Non-pigmented ciliary epithelial cell (primary cell): ENCODE results near the gene CCDC85C.

ENCODE experiments used
- DNase-seq: peaks from one replicate; pipeline ENCODE4 v3.0.0-alpha.2; 2010; ENCODE audit warnings: low read depth

CCDC85C gene

DNA sequence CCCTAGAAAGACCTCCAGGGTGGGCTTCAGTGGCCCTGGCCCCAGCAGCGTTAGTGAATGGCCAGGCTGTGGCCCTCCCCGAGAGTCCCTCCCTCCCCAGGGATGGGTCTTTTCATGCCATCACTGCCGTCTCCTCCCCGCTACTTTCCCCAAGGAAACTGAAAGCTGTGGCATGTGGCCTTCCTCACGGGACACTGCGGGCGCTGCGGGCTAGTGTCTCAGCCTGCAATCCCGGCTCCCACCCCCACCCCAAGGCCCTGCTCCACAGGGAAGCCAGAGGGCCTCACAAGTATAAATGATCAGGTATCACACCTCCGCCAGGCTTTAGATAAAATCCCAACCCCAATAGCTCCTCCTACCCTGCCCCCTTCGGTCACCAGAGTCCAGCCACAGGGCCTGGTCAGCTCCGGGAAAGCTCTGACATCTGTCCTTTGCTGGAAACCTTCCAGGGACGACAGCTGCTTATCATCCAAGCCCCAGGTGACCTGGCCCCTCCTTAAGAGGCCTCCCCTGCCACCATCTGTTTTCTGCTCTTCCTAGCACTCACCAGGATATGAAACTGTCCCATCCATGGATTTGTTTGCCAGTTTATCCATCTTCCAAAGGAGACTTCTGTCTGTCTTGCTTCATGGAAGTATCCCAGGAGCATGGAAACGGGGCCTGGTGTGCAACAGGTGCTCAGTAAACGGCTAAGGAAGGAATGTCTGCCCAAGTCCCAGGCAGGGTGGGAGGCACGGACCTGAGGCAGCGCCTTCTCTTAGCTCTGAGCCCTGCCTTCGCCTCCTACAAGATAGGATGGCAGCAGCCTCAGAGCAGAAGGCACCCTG, 31.6 kb downstream of the CCDC85C start:
- DNase-seq = no peak

- DNase-seq = no peak
These were observed 32.6 kb downstream of the CCDC85C start for GRCh38 chr14:99571303-99571986.

GRCh38 chr14:99570544-99571302, 33.3 kb downstream of the CCDC85C start:
- DNase-seq = no peak

DNA sequence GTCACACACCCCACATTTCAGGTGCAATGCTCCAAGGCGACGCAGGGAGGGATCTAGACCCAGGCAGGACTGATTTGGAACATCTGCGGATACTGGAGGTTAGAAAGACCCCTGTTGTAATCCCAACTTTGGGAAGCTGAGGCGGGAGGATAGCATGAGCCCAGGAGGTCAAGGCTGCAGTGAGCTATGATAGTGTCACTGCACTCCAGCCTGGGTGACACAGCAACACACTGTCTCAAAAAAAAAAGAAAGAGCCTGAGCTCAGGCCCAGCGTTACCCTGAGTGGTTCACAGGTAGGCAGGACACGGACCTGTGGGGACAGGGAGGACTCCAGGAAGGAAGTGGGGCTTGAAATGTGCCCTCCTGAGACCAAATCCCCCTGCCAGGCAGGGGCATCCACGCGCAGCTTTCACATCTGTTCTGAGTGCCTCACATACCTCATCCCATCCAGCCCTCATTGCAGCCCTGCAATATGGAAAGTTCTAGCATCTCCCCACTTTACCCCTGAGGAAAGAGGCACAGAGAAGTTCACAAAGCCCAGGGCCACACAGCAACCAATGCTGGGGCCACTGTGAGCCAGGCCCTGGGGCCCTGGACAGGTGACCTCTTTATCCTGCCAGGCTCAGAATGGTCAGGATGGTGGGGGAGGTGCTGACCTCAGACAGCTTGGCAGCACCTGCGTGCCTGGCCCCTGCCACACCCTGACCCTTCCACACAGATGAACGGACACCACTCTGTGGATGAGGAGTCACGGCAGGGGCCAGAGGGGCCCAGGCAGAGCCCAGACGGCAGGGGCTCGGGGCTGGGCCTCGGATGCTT, 34.1 kb downstream of the CCDC85C start:
- DNase-seq = no peak

- no peak for DNase-seq
These were observed 35.1 kb downstream of the CCDC85C start for GRCh38 chr14:99568567-99569560.

GRCh38 chr14:99566390-99567354, 37.3 kb downstream of the CCDC85C start:
- no peak for DNase-seq

DNA sequence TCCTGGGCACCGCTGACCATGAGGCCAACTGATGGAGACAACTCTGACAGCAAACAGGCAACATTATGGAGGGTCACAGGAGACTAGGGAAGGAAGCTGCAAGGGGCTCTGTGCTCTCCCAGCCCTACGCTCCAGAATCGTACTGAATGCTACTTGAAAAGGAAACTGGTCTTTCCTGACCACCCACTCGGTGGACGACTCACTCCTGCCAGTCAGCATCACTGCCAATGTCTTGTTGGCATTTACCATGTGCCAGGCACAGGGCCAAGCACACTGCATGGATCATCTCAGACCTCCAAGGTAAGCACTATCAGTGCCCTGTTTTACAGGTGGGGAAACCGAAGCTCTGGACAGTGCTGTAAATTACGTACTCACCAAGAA, 38.0 kb downstream of the CCDC85C start:
- no peak for DNase-seq

DNA sequence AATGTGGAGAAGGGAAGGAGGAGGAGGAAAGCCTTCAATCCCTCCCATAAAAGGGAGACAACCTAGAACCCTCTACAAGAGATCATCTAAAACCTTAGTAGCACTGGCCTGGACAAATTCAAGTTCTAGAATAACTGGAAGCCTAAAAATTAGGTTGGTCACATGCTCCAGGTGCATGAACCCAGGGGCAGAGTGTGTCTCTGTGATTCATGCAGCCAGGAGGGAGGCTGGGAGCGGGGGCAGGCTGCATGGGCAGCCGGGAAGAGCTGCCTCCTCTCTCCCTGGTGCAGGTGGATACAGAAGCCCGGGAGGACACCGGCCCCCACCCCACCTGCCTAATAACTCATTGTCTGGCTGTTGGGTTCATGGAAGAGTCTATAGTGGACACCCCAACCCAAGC, 38.6 kb downstream of the CCDC85C start:
- no peak for DNase-seq

GRCh38 chr14:99564926-99565259, 39.1 kb downstream of the CCDC85C start:
- DNase-seq = no peak

GRCh38 chr14:99564256-99564925, 39.6 kb downstream of the CCDC85C start:
- DNase-seq = no peak

- no peak for DNase-seq
These were observed 40.3 kb downstream of the CCDC85C start for GRCh38 chr14:99563749-99564129.

DNA sequence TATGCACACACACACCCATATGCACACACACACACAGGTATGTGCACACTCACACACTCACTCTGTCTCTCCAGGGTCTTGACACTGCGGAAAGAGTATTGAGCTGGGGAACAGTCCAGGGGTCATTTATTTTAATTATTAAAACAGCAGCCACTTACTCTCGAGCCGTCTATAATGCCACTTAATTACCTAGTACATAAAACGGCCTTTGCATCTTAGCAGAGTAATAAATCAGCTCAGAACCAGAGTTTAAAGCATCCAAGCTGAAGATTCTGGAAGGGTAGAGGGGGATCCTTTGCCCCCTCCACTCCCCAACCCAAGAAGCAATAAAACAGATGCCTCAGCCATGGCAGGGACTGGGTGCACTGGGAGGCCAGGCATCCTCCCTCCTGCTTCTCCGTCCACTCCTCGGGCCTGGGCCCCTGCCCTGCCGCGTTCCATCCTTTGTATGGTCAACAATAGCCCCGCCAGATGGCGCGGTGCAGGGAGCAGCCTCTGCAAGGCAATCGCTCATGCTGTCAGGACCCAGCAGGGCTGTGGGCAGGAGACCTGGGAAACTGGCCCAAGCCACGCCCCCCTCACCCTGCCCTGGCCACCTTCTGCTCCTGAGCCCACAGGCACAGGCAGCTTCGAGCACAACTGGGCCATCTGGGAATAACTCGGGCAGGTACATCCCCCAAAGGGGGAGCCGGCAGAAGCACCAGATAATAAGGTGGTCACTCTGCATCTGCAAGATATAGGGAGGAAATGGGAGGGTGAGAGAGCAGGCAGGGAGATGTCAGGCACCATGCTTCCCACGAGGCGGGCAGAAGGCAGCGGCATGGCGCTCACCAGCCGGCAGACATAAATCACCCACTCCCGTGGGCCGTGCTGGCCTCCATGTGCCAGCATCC, 40.9 kb downstream of the CCDC85C start:
- no peak for DNase-seq

DNA sequence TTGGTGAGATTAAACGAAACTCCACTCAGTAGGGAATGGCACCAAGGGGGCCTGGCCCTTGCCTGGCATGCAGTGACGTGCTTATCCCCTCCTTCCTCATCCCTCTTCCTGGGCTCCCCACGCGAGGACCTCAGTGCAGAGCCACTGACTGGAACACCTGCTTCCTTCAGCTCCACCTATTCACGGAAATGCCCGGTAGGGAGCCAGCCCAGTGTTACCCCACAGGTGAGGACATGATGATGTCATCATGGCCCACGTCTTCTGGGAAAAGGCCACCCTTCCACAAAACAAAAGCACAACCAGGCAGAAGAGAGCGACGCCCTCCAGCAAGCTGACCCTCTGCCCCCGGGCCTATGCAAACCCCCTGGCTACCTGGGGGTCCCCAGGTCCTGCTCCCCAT, 42.1 kb downstream of the CCDC85C start:
- DNase-seq = no peak

- no peak for DNase-seq
These were observed 42.9 kb downstream of the CCDC85C start for GRCh38 chr14:99560922-99561683.

- no peak for DNase-seq
These were observed 43.6 kb downstream of the CCDC85C start for GRCh38 chr14:99560403-99560802.

DNA sequence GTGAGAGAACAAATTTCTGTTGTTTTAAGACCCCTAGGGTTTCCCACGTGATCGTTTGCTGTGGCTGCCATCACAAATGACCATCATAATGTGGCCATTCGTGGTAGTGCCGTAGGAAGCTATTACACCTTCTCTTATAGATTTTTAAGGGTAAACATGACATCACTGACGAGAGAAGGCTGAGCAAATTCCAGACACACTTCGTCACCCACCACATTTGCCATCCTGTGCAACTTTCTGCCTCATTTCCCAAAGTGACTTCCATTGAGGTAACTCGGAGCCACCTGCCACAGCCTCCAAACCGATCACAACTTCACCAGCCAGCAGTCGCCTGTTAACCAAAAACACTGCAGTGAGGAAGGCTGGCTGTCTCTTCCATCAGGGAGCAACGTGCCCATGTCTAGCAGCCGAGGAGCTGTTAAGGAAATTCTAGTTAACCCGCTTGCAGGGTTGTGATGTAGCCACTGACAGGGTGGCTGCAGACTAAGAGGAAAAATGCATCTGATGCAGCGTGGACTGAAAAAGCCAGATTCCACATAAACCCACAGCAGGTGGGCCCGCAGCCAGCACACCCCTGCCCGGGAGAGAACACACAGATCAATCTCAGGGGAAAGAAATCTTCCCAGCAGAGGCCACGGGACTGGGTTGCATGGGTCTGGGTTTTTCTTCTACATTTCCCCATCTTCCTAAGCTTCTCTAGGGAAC, 44.6 kb downstream of the CCDC85C start:
- no peak for DNase-seq
